K562 (cell line): ENCODE data around the gene ZNHIT2. TPM values are rescaled to one million over a fixed set of nuclear protein-coding genes. Genes with fewer than 3 reads are reported as not detected.
A peak's percentile ranks its signal among the peaks of the same experiment; 100 is the strongest.

Experiments used
- CBFB ChIP-seq: sonication (generic); formaldehyde crosslinking; IDR thresholded peaks from 2 replicates; pipeline ENCODE4 v1.4.0; 2020; ENCODE audit warnings: mild to moderate bottlenecking, missing genetic modification reagents
- HDAC6 ChIP-seq: IDR thresholded peaks from 2 replicates; pipeline ENCODE4 v1.6.1; 2012; ENCODE audit warnings: low read depth, mild to moderate bottlenecking, control low read depth, inconsistent platforms, low read length, moderate library complexity
- POLR2B ChIP-seq: fragments of 450-650 bp; IDR thresholded peaks from 2 replicates; pipeline ENCODE4 v1.6.1; 2018; ENCODE audit warnings: low read depth; ENCODE audit not compliant: partially characterized antibody
- PURB ChIP-seq: sonication (generic); formaldehyde crosslinking; IDR thresholded peaks from 2 replicates; pipeline ENCODE4 v1.9.0; 2021; ENCODE audit warnings: low read depth, mild to moderate bottlenecking, missing genetic modification reagents
- SETDB1 ChIP-seq: IDR thresholded peaks from one replicate; pipeline ENCODE4 v1.6.1; 2012; ENCODE audit warnings: low read length, control low read depth, inconsistent platforms
- SNRNP70 ChIP-seq: fragments of 200-400 bp; formaldehyde crosslinking; optimal IDR thresholded peaks from 2 replicates; pipeline ENCODE3; 2017; ENCODE audit warnings: low read depth, low read length
- polyA plus RNA-seq, 8 experiments: library from polyadenylated mRNA; depleted of rRNA in 4 of 8; stranded (reverse) in 5 of 8; unstranded in 3 of 8; fragments of >200 nt; fragmentation: Nextera tagmentation in 2 of 8; fragmentation: Illumina TruSeq in 1 of 8; extraction: Ambion mirVana in 2 of 8; extraction: Trizol in 1 of 8; gene quantifications; 2 replicates each; pipeline versions ENCODE4 v1.2.1 to v1.2.3, GENCODE V29; 2011 to 2014; ENCODE audit warnings: inconsistent platforms in 1 of 8, missing spikeins in 1 of 8
- total RNA-seq, 7 experiments: library from RNA; depleted of rRNA in 6 of 7; stranded (reverse); fragments of >200 nt in 6 of 7; fragmentation: Illumina TruSeq in 2 of 7; extraction: Trizol in 2 of 7; gene quantifications; 2 replicates each; pipeline versions ENCODE4 v1.2.1 to v1.2.3, GENCODE V29; 2011 to 2021; ENCODE audit warnings: low replicate concordance in 1 of 7
- TF ChIP-seq, protein P1 (sequence below): fragments of 450-650 bp; IDR thresholded peaks from 2 replicates; pipeline ENCODE4 v1.6.1; 2016; ENCODE audit warnings: mild to moderate bottlenecking, moderate library complexity
- TF ChIP-seq, protein P2 (sequence below): fragments of 450-650 bp; formaldehyde crosslinking; IDR thresholded peaks from 2 replicates; pipeline ENCODE4 v1.4.0; 2020; ENCODE audit warnings: mild to moderate bottlenecking, moderate library complexity

Gene ZNHIT2
- total and polyA plus RNA-seq, 9 of the 15 experiments (the other 6 are each of a cell fraction or from before 2014, with no cell fraction given): 0.08 to 39.0 (median 2.5) TPM

DNA sequence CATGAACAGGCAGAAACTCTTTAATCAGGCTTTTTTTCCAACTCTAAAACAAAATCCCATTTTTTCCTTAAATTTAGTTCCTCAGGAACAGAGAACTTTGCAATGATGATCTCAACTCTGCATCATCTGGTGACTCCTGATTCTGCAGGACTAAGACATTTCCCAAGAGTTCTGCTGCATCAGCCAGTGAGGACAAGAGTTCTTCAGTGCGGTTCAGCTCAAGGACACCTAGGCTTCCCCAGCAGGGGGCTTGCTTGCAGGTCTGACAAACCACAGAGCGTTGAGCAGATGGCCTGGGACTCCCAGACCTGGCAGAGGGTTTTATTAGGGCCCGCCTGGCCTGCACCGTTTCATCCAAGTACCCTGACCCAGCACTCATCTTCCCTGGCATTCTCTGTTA is 40.0 kb downstream of the ZNHIT2 start (continued):
- TF ChIP-seq, protein P1, sequence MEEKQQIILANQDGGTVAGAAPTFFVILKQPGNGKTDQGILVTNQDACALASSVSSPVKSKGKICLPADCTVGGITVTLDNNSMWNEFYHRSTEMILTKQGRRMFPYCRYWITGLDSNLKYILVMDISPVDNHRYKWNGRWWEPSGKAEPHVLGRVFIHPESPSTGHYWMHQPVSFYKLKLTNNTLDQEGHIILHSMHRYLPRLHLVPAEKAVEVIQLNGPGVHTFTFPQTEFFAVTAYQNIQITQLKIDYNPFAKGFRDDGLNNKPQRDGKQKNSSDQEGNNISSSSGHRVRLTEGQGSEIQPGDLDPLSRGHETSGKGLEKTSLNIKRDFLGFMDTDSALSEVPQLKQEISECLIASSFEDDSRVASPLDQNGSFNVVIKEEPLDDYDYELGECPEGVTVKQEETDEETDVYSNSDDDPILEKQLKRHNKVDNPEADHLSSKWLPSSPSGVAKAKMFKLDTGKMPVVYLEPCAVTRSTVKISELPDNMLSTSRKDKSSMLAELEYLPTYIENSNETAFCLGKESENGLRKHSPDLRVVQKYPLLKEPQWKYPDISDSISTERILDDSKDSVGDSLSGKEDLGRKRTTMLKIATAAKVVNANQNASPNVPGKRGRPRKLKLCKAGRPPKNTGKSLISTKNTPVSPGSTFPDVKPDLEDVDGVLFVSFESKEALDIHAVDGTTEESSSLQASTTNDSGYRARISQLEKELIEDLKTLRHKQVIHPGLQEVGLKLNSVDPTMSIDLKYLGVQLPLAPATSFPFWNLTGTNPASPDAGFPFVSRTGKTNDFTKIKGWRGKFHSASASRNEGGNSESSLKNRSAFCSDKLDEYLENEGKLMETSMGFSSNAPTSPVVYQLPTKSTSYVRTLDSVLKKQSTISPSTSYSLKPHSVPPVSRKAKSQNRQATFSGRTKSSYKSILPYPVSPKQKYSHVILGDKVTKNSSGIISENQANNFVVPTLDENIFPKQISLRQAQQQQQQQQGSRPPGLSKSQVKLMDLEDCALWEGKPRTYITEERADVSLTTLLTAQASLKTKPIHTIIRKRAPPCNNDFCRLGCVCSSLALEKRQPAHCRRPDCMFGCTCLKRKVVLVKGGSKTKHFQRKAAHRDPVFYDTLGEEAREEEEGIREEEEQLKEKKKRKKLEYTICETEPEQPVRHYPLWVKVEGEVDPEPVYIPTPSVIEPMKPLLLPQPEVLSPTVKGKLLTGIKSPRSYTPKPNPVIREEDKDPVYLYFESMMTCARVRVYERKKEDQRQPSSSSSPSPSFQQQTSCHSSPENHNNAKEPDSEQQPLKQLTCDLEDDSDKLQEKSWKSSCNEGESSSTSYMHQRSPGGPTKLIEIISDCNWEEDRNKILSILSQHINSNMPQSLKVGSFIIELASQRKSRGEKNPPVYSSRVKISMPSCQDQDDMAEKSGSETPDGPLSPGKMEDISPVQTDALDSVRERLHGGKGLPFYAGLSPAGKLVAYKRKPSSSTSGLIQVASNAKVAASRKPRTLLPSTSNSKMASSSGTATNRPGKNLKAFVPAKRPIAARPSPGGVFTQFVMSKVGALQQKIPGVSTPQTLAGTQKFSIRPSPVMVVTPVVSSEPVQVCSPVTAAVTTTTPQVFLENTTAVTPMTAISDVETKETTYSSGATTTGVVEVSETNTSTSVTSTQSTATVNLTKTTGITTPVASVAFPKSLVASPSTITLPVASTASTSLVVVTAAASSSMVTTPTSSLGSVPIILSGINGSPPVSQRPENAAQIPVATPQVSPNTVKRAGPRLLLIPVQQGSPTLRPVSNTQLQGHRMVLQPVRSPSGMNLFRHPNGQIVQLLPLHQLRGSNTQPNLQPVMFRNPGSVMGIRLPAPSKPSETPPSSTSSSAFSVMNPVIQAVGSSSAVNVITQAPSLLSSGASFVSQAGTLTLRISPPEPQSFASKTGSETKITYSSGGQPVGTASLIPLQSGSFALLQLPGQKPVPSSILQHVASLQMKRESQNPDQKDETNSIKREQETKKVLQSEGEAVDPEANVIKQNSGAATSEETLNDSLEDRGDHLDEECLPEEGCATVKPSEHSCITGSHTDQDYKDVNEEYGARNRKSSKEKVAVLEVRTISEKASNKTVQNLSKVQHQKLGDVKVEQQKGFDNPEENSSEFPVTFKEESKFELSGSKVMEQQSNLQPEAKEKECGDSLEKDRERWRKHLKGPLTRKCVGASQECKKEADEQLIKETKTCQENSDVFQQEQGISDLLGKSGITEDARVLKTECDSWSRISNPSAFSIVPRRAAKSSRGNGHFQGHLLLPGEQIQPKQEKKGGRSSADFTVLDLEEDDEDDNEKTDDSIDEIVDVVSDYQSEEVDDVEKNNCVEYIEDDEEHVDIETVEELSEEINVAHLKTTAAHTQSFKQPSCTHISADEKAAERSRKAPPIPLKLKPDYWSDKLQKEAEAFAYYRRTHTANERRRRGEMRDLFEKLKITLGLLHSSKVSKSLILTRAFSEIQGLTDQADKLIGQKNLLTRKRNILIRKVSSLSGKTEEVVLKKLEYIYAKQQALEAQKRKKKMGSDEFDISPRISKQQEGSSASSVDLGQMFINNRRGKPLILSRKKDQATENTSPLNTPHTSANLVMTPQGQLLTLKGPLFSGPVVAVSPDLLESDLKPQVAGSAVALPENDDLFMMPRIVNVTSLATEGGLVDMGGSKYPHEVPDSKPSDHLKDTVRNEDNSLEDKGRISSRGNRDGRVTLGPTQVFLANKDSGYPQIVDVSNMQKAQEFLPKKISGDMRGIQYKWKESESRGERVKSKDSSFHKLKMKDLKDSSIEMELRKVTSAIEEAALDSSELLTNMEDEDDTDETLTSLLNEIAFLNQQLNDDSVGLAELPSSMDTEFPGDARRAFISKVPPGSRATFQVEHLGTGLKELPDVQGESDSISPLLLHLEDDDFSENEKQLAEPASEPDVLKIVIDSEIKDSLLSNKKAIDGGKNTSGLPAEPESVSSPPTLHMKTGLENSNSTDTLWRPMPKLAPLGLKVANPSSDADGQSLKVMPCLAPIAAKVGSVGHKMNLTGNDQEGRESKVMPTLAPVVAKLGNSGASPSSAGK: 0 out of 2 replicates have a peak, but pooled peaks have one; percentile 24
- TF ChIP-seq SETDB1: no peak
- no peak for TF ChIP-seq HDAC6
- no peak for TF ChIP-seq POLR2B
- TF ChIP-seq CBFB (CRISPR knock-in tag): no peak
- TF ChIP-seq PURB (CRISPR knock-in tag): no peak
- TF ChIP-seq, protein P2, sequence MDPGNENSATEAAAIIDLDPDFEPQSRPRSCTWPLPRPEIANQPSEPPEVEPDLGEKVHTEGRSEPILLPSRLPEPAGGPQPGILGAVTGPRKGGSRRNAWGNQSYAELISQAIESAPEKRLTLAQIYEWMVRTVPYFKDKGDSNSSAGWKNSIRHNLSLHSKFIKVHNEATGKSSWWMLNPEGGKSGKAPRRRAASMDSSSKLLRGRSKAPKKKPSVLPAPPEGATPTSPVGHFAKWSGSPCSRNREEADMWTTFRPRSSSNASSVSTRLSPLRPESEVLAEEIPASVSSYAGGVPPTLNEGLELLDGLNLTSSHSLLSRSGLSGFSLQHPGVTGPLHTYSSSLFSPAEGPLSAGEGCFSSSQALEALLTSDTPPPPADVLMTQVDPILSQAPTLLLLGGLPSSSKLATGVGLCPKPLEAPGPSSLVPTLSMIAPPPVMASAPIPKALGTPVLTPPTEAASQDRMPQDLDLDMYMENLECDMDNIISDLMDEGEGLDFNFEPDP (CRISPR knock-in tag): no peak
- no peak for TF ChIP-seq SNRNP70
